Tibial nerve (tissue), 3 donors: Measurements from ENCODE around the gene PNPLA7.
"Not testable (repeated sequence)": the region's sequence is repeated elsewhere in the genome, so short reads cannot be mapped to it uniquely, and the experiment has no call there.

Experiments
- POLR2A ChIP-seq, 2 donors: fragments of 450-650 bp; IDR thresholded peaks; one replicate each; pipeline ENCODE4 v1.6.1; 2017; ENCODE audit warnings: antibody characterized with exemption in 2 of 2, mild to moderate bottlenecking in 2 of 2, moderate library complexity in 2 of 2
- TF ChIP-seq, protein P1 (sequence below), 5 experiments: fragments of 200-600 bp in 3 of 5; fragments of 450-650 bp in 2 of 5; sonication (generic) in 3 of 5; IDR thresholded peaks; one replicate each; pipeline ENCODE4 v1.5.1; 2016 to 2019; ENCODE audit warnings: antibody characterized with exemption in 5 of 5, mild to moderate bottlenecking in 3 of 5, moderate library complexity in 2 of 5

DNA sequence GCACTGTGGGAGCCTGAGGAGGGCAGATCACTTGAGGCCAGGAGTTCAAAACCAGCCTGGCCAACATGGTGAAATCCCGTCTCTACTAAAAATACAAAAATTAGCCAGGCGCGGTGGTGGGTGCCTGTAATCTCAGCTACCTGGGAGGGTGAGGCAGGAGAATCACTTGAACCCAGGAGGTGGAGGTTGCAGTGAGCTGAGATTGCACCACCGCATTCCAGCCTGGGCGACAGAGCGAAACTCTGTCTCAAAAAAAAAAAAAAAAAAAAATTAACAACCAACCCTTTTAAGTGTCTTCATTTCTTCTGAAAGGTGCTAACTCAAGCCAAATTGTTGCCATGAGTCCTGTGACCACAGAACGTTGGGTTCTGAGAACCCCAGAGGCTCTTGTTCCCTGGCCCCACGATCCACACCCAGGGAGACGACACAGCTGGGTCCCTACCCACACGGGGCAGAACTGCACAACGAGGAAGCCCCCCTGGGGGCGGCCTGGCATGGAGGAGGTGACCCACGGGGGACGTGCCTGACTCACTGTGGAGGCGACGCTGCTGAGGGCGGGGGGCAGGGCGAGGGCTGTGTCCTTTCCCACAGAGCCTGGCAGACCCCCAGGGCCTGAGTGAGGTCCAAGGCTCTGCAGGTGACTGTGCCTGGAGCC lies 139.8 kb downstream of the PNPLA7 start:
- TF ChIP-seq, protein P1, sequence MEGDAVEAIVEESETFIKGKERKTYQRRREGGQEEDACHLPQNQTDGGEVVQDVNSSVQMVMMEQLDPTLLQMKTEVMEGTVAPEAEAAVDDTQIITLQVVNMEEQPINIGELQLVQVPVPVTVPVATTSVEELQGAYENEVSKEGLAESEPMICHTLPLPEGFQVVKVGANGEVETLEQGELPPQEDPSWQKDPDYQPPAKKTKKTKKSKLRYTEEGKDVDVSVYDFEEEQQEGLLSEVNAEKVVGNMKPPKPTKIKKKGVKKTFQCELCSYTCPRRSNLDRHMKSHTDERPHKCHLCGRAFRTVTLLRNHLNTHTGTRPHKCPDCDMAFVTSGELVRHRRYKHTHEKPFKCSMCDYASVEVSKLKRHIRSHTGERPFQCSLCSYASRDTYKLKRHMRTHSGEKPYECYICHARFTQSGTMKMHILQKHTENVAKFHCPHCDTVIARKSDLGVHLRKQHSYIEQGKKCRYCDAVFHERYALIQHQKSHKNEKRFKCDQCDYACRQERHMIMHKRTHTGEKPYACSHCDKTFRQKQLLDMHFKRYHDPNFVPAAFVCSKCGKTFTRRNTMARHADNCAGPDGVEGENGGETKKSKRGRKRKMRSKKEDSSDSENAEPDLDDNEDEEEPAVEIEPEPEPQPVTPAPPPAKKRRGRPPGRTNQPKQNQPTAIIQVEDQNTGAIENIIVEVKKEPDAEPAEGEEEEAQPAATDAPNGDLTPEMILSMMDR (IDR thresholded peaks at IDR 0.05) = not testable (repeated sequence)
- TF ChIP-seq POLR2A (IDR thresholded peaks at IDR 0.05) = not testable (repeated sequence)
